Measurements from ENCODE around the gene ACKR2.

ACKR2 gene

GRCh38 chr3:42887084-42887483 is 77.8 kb downstream of the ACKR2 start:
- no peak for DNase-seq (ENCODE audit: low spot score)

GRCh38 chr3:42891042-42891441 is 81.8 kb downstream of the ACKR2 start:
- DNase-seq (ENCODE audit: low spot score), result no peak

- DNase-seq (ENCODE audit: low spot score), result no peak
Measured at GRCh38 chr3:42892169-42892568, 82.9 kb downstream of the ACKR2 start.

DNA sequence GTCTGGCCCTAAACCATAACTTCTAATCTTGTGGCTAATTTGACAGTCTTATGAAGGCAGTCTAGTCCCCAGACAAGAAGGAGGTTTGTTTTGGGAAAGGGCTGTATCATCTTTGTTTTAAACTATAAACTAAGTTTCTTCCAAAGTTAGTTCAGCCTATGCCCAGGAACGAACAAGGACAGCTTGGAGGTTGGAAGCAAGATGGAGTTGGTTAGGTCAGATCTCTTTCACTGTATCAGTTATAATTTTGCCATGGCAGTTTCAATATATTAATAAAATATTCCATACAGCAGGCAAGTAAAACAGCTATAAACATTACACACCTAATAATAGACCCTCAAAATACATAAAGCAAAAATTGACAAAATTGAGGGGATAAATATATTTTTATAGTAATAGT is 83.6 kb downstream of the ACKR2 start:
- DNase-seq (ENCODE audit: low spot score), result no peak

DNA sequence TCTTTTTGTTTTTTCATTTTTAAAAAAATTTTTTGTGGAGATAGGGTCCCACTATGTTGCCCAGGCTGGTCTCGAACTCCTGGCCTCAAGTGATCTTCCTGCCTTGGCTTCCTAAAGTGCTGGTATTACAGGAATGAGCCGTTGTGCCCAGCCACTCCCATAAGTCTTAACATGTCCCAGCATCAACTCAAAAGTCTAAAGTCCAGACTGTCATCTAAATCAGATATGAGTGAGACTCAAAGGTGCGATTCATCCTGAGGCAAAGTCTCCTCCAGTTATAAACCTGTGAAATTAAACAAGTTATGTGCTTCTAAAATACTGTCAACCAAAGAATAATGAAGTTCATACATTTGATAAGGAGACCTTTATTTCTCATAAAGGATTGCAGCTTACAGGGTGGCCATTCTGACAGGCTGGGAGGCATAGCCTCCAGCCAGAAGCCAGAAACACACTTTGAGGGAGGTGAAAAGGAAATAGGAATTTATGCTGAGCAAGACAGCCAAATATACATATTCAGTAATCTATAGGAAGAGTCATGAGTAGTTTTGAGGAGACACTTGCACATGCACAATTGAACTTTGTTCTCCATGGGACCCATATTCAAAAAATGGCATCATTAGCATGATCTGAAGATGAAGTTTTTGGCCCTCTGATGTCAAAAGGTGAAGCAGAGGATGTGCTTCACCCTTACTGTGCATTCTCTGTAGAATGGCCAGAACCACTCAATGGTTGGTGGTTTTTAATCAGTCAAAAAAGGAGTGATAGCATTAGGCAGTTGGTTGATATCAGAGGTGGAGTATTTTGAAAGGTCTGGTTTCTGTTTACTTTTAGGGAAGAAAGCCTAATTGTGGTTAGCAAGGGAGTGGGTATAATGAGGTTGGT is 85.7 kb downstream of the ACKR2 start:
- DNase-seq (ENCODE audit: low spot score), result no peak

DNA sequence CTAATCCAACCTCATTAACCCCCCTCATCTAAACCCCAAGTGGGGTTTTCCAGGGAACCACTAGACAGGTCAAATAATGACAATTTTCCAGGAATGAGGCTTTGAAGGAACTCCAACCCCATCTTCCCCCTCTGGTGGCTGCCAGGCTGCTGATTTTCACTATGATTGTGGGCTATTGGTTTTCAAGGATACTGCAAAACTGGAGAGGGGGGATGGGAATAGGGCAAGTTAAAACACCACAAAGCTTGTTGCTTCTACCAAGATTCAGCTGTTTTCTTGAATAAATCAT is 86.3 kb downstream of the ACKR2 start:
- no peak for DNase-seq (ENCODE audit: low spot score)

GRCh38 chr3:42898896-42899675 is 89.8 kb downstream of the ACKR2 start:
- no peak for DNase-seq (ENCODE audit: low spot score)

GRCh38 chr3:42900226-42901072 is 91.2 kb downstream of the ACKR2 start:
- no peak for DNase-seq (ENCODE audit: low spot score)

DNA sequence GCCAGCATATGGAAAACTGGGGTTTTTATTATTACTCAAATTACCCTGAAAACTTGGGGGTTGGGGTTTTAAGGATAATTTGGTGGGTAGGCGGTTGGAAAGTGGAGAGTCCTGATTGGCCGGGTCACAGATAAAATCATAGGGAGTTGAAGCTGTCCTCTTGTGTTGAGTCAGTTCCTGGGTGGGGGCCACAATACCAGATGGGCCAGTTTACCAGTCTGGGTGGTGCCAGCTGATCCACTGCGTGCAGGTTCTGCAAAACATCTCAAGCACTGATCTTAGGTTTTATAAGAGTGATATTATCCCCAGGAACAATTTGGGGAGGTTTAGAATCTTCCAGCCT is 91.8 kb downstream of the ACKR2 start:
- DNase-seq (ENCODE audit: low spot score), result no peak

- DNase-seq (ENCODE audit: low spot score), result no peak
Measured at GRCh38 chr3:42902257-42902656, 93.0 kb downstream of the ACKR2 start.

GRCh38 chr3:42904076-42904475 is 94.8 kb downstream of the ACKR2 start:
- no peak for DNase-seq (ENCODE audit: low spot score)

DNA sequence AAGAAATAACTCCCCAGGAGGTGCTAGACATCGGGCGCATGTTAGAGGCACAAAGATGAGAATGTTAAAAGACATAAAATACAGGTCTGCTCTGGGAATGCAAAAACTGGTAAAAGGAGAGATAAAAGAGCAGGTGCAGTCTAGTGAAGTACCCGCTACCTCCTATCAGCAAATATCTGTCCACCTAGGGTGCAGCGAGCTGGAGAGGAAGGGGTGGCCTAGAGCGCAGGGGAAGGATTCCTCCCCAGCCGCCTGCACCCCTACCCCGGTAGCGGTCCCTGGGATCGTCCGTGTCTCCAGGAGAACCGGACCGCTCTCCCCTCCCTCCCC is 96.5 kb downstream of the ACKR2 start:
- DNase-seq (ENCODE audit: low spot score), result no peak

GRCh38 chr3:42906070-42906847 is 97.0 kb downstream of the ACKR2 start, which contains the start of gene ZNF662:
Gene ZNF662 (plus strand): TSS chr3:42906142. CDS start chr3:42908115, 1,973 bp downstream.
- peak; percentile 8 for DNase-seq (ENCODE audit: low spot score)

GRCh38 chr3:42906848-42907183 is 97.6 kb downstream of the ACKR2 start:
- DNase-seq (ENCODE audit: low spot score), result no peak

- DNase-seq (ENCODE audit: low spot score), result no peak
Measured at GRCh38 chr3:42908675-42909074, 99.4 kb downstream of the ACKR2 start.

GRCh38 chr3:42911551-42911950 is 102.3 kb downstream of the ACKR2 start:
- DNase-seq (ENCODE audit: low spot score), result no peak

DNA sequence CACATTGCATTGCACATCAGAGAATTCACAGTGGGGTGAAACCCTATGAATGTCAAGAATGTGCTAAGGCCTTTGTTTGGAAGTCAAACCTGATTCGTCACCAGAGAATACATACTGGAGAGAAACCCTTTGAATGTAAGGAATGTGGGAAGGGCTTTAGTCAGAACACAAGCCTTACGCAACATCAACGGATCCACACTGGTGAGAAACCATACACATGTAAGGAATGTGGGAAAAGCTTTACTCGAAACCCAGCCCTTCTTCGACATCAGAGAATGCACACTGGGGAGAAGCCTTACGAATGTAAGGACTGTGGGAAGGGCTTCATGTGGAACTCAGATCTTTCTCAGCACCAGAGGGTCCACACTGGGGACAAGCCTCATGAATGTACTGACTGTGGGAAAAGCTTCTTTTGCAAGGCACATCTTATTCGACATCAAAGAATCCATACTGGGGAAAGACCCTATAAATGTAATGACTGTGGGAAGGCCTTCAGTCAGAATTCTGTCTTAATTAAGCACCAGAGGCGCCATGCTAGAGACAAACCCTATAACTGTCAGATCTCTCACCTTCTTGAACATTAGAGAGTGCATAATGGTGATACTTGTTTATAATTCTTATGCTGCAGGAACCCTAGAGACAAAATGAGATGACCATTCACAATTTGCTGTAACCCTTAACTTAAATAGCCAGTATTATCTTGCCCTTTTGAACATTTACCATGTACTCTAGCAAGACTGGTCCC is 105.7 kb downstream of the ACKR2 start:
- no peak for DNase-seq (ENCODE audit: low spot score)
